GM12872 (cell line): ENCODE data around the gene GJA1.
A peak's percentile ranks its signal among the peaks of the same experiment; 100 is the strongest.

ENCODE experiments used
- CTCF ChIP-seq: IDR thresholded peaks from 3 replicates; pipeline ENCODE4 v1.5.1; 2011; ENCODE audit warnings: low read depth, mild to moderate bottlenecking, low read length, moderate library complexity; ENCODE audit not compliant: insufficient read depth

Gene GJA1

GRCh38 chr6:121405306-121405705 is 30.1 kb upstream of the GJA1 start:
- TF ChIP-seq CTCF, result no peak

- TF ChIP-seq CTCF, result no peak
Observed at GRCh38 chr6:121408321-121408720, 27.1 kb upstream of the GJA1 start.

GRCh38 chr6:121413879-121414278 is 21.6 kb upstream of the GJA1 start:
- no peak for TF ChIP-seq CTCF

GRCh38 chr6:121418346-121418745 is 17.1 kb upstream of the GJA1 start:
- TF ChIP-seq CTCF, result no peak

- no peak for TF ChIP-seq CTCF
Observed at GRCh38 chr6:121426686-121427085, 8.8 kb upstream of the GJA1 start.

GRCh38 chr6:121428872-121429756 is 6.3 kb upstream of the GJA1 start:
- no peak for TF ChIP-seq CTCF

GRCh38 chr6:121430514-121431460 is 4.7 kb upstream of the GJA1 start:
- TF ChIP-seq CTCF, result peak; percentile 11; the same call in 1 of the 3 replicates
